Measurements from ENCODE around the gene CES4A. TPM values are rescaled to one million over a fixed set of nuclear protein-coding genes. Genes with fewer than 3 reads are reported as not detected.

CES4A gene
- total and polyA plus RNA-seq, 2 of the 13 experiments (the other 11 are each of a cell fraction or from before 2014, with no cell fraction given) = 0.09 to 0.17 TPM

DNA sequence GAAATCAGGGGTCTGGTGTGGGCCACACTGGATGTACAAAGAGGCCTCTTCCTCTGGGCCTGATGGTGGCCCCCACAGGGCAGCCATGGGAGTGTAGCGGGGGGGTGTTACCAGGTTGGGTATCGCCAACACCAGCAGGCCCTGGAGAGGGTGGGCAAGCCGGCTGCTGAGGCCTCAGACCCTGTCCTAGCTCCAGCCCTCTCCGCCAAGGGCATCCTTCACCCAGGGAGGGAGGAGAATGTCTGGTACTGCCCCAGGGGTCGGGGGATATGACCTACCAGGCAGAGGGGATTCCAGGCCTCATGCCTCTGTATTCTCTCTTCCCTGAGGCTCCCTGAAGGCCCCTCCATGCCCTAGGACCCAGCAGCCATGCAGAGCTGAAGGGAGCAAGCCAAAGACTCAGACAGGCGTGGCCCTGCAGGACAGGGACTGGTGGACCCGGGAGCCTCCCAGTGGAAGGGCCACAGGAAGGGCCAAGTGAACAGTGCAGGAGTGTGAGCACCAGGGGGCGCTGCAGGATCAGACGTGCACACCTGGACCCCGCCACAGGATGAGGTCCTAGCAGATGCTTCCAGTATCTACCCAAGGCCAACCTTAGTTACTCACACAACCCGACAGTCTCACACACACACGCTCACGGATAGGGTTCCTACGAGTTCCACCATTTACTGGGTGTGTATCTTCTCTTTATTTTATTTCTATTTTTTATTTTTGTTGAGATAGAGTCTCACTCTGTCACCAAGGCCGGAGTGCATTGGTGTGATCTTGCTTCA is 10.9 kb upstream of the CES4A start (continued):
- TF ChIP-seq BRF2 (CRISPR knock-in tag; IDR thresholded peaks at IDR 0.05) (no peak), ZNF331 (CRISPR knock-in tag; IDR thresholded peaks at IDR 0.05) (peak; percentile 71; the same call in 1 of the 2 replicates), RFX5 (IDR thresholded peaks at IDR 0.05; ENCODE audit: low read depth, low read length) (0 out of 2 replicates have a peak, but pooled peaks have one; percentile 10), NR3C1 (CRISPR knock-in tag; IDR thresholded peaks at IDR 0.05) (no peak), ZMYM4 (CRISPR knock-in tag; IDR thresholded peaks at IDR 0.05) (peak; percentile 57; the same call in 1 of the 2 replicates), HES4 (CRISPR knock-in tag; IDR thresholded peaks at IDR 0.05; ENCODE audit: borderline replicate concordance) (0 out of 2 replicates have a peak, but pooled peaks have one; percentile 46), RCOR2 (CRISPR knock-in tag; IDR thresholded peaks at IDR 0.05) (peak; percentile 76; the same call in 1 of the 2 replicates), SAP130 (CRISPR knock-in tag; IDR thresholded peaks at IDR 0.05; ENCODE audit: low read depth) (peak; percentile 82), ZNF605 (CRISPR knock-in tag; IDR thresholded peaks at IDR 0.05) (peak; percentile 87; the same call in 1 of the 2 replicates), RORA (CRISPR knock-in tag; IDR thresholded peaks at IDR 0.05) (no peak), RNF2 (conservative IDR thresholded peaks at IDR 0.05; ENCODE audit: low read depth) (peak; percentile 51; the same call in 1 of the 2 replicates), ZNF619 (CRISPR knock-in tag; IDR thresholded peaks at IDR 0.05) (0 out of 2 replicates have a peak, but pooled peaks have one; percentile 35), SIN3B (IDR thresholded peaks at IDR 0.05; ENCODE audit: low read length) (peak; percentile 68; the same call in 1 of the 2 replicates), ZNF598 (CRISPR knock-in tag; IDR thresholded peaks at IDR 0.05; ENCODE audit: borderline replicate concordance) (peak; percentile 89; the same call in 1 of the 2 replicates), ARNTL (CRISPR knock-in tag; IDR thresholded peaks at IDR 0.05) (peak; percentile 56; the same call in 1 of the 2 replicates)
- TF ChIP-seq, protein P1, sequence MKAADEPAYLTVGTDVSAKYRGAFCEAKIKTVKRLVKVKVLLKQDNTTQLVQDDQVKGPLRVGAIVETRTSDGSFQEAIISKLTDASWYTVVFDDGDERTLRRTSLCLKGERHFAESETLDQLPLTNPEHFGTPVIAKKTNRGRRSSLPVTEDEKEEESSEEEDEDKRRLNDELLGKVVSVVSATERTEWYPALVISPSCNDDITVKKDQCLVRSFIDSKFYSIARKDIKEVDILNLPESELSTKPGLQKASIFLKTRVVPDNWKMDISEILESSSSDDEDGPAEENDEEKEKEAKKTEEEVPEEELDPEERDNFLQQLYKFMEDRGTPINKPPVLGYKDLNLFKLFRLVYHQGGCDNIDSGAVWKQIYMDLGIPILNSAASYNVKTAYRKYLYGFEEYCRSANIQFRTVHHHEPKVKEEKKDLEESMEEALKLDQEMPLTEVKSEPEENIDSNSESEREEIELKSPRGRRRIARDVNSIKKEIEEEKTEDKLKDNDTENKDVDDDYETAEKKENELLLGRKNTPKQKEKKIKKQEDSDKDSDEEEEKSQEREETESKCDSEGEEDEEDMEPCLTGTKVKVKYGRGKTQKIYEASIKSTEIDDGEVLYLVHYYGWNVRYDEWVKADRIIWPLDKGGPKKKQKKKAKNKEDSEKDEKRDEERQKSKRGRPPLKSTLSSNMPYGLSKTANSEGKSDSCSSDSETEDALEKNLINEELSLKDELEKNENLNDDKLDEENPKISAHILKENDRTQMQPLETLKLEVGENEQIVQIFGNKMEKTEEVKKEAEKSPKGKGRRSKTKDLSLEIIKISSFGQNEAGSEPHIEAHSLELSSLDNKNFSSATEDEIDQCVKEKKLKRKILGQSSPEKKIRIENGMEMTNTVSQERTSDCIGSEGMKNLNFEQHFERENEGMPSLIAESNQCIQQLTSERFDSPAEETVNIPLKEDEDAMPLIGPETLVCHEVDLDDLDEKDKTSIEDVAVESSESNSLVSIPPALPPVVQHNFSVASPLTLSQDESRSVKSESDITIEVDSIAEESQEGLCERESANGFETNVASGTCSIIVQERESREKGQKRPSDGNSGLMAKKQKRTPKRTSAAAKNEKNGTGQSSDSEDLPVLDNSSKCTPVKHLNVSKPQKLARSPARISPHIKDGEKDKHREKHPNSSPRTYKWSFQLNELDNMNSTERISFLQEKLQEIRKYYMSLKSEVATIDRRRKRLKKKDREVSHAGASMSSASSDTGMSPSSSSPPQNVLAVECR (CRISPR knock-in tag; IDR thresholded peaks at IDR 0.05; ENCODE audit: borderline replicate concordance) = peak; percentile 61; the same call in 1 of the 2 replicates
- TF ChIP-seq, protein P2, sequence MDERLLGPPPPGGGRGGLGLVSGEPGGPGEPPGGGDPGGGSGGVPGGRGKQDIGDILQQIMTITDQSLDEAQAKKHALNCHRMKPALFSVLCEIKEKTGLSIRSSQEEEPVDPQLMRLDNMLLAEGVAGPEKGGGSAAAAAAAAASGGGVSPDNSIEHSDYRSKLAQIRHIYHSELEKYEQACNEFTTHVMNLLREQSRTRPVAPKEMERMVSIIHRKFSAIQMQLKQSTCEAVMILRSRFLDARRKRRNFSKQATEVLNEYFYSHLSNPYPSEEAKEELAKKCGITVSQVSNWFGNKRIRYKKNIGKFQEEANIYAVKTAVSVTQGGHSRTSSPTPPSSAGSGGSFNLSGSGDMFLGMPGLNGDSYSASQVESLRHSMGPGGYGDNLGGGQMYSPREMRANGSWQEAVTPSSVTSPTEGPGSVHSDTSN (CRISPR knock-in tag; IDR thresholded peaks at IDR 0.05) = no peak
- TF ChIP-seq, protein P3, sequence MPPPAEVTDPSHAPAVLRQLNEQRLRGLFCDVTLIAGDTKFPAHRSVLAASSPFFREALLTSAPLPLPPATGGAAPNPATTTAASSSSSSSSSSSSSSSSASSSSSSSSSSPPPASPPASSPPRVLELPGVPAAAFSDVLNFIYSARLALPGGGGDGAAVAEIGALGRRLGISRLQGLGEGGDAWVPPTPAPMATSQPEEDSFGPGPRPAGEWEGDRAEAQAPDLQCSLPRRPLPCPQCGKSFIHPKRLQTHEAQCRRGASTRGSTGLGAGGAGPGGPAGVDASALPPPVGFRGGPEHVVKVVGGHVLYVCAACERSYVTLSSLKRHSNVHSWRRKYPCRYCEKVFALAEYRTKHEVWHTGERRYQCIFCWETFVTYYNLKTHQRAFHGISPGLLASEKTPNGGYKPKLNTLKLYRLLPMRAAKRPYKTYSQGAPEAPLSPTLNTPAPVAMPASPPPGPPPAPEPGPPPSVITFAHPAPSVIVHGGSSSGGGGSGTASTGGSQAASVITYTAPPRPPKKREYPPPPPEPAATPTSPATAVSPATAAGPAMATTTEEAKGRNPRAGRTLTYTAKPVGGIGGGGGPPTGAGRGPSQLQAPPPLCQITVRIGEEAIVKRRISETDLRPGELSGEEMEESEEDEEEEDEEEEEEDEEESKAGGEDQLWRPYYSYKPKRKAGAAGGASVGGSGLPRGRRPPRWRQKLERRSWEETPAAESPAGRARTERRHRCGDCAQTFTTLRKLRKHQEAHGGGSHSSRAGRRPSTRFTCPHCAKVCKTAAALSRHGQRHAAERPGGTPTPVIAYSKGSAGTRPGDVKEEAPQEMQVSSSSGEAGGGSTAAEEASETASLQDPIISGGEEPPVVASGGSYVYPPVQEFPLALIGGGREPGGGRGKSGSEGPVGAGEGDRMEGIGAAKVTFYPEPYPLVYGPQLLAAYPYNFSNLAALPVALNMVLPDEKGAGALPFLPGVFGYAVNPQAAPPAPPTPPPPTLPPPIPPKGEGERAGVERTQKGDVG (CRISPR knock-in tag; IDR thresholded peaks at IDR 0.05; ENCODE audit: borderline replicate concordance) = no peak
- TF ChIP-seq, protein P4, sequence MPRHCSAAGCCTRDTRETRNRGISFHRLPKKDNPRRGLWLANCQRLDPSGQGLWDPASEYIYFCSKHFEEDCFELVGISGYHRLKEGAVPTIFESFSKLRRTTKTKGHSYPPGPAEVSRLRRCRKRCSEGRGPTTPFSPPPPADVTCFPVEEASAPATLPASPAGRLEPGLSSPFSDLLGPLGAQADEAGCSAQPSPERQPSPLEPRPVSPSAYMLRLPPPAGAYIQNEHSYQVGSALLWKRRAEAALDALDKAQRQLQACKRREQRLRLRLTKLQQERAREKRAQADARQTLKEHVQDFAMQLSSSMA (CRISPR knock-in tag; IDR thresholded peaks at IDR 0.05) = peak; percentile 62; the same call in 1 of the 2 replicates
